Trophoblast cell (in vitro differentiated cells and primary cell): Measurements from ENCODE around the gene TPSB2. TPM values are rescaled to one million over a fixed set of nuclear protein-coding genes. Genes with fewer than 3 reads are reported as not detected.
"Not testable (repeated sequence)": the region's sequence is repeated elsewhere in the genome, so short reads cannot be mapped to it uniquely, and the experiment has no call there.

Source experiments
- DNase-seq, 2 donors: peaks; one replicate each; pipeline ENCODE4 v3.0.0-alpha.2; 2016
- H2AFZ ChIP-seq: 2 replicates; pipeline ENCODE4 v1.6.1; 2013; ENCODE audit warnings: low read length, moderate library complexity, mild to moderate bottlenecking; ENCODE audit not compliant: insufficient read depth, poor library complexity
- H2AK5ac ChIP-seq: 2 replicates; pipeline ENCODE4 v1.6.1; 2013; ENCODE audit warnings: mild to moderate bottlenecking, low read length
- H2BK120ac ChIP-seq: 2 replicates; pipeline ENCODE4 v1.6.1; 2013; ENCODE audit warnings: low read length, mild to moderate bottlenecking, moderate library complexity; ENCODE audit not compliant: insufficient read depth, poor library complexity
- H2BK12ac ChIP-seq: 2 replicates; pipeline ENCODE4 v1.6.1; 2013; ENCODE audit warnings: mild to moderate bottlenecking, low read length, moderate library complexity
- H2BK5ac ChIP-seq: 2 replicates; pipeline ENCODE4 v1.6.1; 2013; ENCODE audit warnings: low read length, low read depth, moderate library complexity, mild to moderate bottlenecking; ENCODE audit not compliant: poor library complexity
- H3K14ac ChIP-seq: 2 replicates; pipeline ENCODE4 v1.6.1; 2013; ENCODE audit warnings: mild to moderate bottlenecking, low read length
- H3K18ac ChIP-seq: 2 replicates; pipeline ENCODE4 v1.6.1; 2013; ENCODE audit warnings: mild to moderate bottlenecking, low read length
- H3K23ac ChIP-seq: 2 replicates; pipeline ENCODE4 v1.6.1; 2013; ENCODE audit warnings: low read length
- H3K27ac ChIP-seq: 2 replicates; pipeline ENCODE4 v1.5.1; 2013; ENCODE audit warnings: low read depth, mild to moderate bottlenecking, inconsistent platforms, low read length, moderate library complexity
- H3K27me3 ChIP-seq: 2 replicates; pipeline ENCODE4 v1.6.1; 2013; ENCODE audit warnings: inconsistent platforms, mild to moderate bottlenecking, low read length, moderate library complexity; ENCODE audit not compliant: insufficient read depth
- H3K36me3 ChIP-seq, 2 experiments: 1 replicate in 1 of 2; 2 replicates in 1 of 2; pipeline ENCODE4 v1.6.1; 2013; ENCODE audit warnings: low read length in 2 of 2, mild to moderate bottlenecking in 2 of 2, moderate library complexity in 1 of 2; ENCODE audit not compliant: insufficient read depth in 2 of 2, control insufficient read depth in 1 of 2
- H3K4ac ChIP-seq: 2 replicates; pipeline ENCODE4 v1.6.1; 2013; ENCODE audit warnings: low read depth, mild to moderate bottlenecking, low read length, moderate library complexity
- H3K4me1 ChIP-seq, 2 experiments: 1 replicate in 1 of 2; 2 replicates in 1 of 2; pipeline ENCODE4 v1.6.1; 2013; ENCODE audit warnings: low read length in 2 of 2, mild to moderate bottlenecking in 2 of 2, moderate library complexity in 1 of 2; ENCODE audit not compliant: insufficient read depth in 2 of 2, control insufficient read depth in 1 of 2
- H3K4me2 ChIP-seq: 2 replicates; pipeline ENCODE4 v1.6.1; 2013; ENCODE audit warnings: inconsistent platforms, mild to moderate bottlenecking, low read length, moderate library complexity
- H3K4me3 ChIP-seq: 2 replicates; pipeline ENCODE4 v1.5.1; 2013; ENCODE audit warnings: mild to moderate bottlenecking, low read depth, low read length, inconsistent platforms
- H3K79me1 ChIP-seq: one replicate; pipeline ENCODE4 v1.6.1; 2013; ENCODE audit warnings: low read length
- H3K79me2 ChIP-seq: 2 replicates; pipeline ENCODE4 v1.6.1; 2013; ENCODE audit warnings: low read length, mild to moderate bottlenecking; ENCODE audit not compliant: control insufficient read depth, insufficient read depth, poor library complexity
- H3K9ac ChIP-seq: 2 replicates; pipeline ENCODE4 v1.6.1; 2013; ENCODE audit warnings: mild to moderate bottlenecking, low read length
- H3K9me3 ChIP-seq: 2 replicates; pipeline ENCODE4 v1.6.1; 2013; ENCODE audit warnings: low read depth, mild to moderate bottlenecking, control low read depth, inconsistent platforms, low read length; ENCODE audit not compliant: insufficient read depth
- H4K12ac ChIP-seq: 2 replicates; pipeline ENCODE4 v1.6.1; 2013; ENCODE audit warnings: low read depth, mild to moderate bottlenecking, low read length, moderate library complexity
- H4K8ac ChIP-seq: 2 replicates; pipeline ENCODE4 v1.6.1; 2013; ENCODE audit warnings: low read depth, mild to moderate bottlenecking, low read length, moderate library complexity
- H4K91ac ChIP-seq: one replicate; pipeline ENCODE4 v1.6.1; 2013; ENCODE audit warnings: low read depth, mild to moderate bottlenecking, low read length, moderate library complexity
- WGBS: extraction: QIAGEN DNeasy Blood & Tissue Kit; methylation state at CpG from one replicate; pipeline ENCODE4 v1.1.7; 2013; ENCODE audit warnings: missing lambda C conversion rate; ENCODE audit not compliant: insufficient read length, insufficient coverage; ENCODE audit errors: extremely low coverage; 5-methylcytosine and 5-hydroxymethylcytosine counted together
- polyA plus RNA-seq: library from polyadenylated mRNA; stranded (reverse); fragments of 200-250 nt; gene quantifications from 2 replicates; pipeline ENCODE4 v1.2.3, GENCODE V29; 2013

The TPSB2 gene
- not detected in 2 replicates for polyA plus RNA-seq

GRCh38 chr16:1230084-1230470 lies at the start of gene TPSB2:
TPSB2 (minus strand) TSS chr16:1230184; CDS start chr16:1229951, 233 bp downstream.
- not testable (repeated sequence) for H4K8ac ChIP-seq, H3K4me3 ChIP-seq, H2AK5ac ChIP-seq, H3K27me3 ChIP-seq, H3K9me3 ChIP-seq, H3K36me3 ChIP-seq, H3K18ac ChIP-seq, H3K27ac ChIP-seq, H2BK12ac ChIP-seq, H4K12ac ChIP-seq, H2AFZ ChIP-seq, H3K4ac ChIP-seq, H3K4me1 ChIP-seq, H3K79me1 ChIP-seq, H3K23ac ChIP-seq, H3K9ac ChIP-seq, H3K79me2 ChIP-seq, H3K4me2 ChIP-seq, DNase-seq, H3K14ac ChIP-seq, H4K91ac ChIP-seq, H2BK5ac ChIP-seq, H2BK120ac ChIP-seq
- WGBS, result no CpG with 5 or more reads among the region's 11 CpGs

- Histone ChIP-seq H2BK12ac (no peak overlapping the region), H2BK120ac (no peak overlapping the region), H3K9ac (no peak overlapping the region), H3K4me3 (no peak overlapping the region), H3K4me2 (no peak overlapping the region), H2AFZ (no peak overlapping the region), H3K79me2 (no peaks in the 10 kb centered on the region), H3K18ac (no peak overlapping the region), H3K4ac (no peak overlapping the region), H3K9me3 (peaks cover 2% of the 10 kb centered on the region), H3K27me3 (no peaks in the 10 kb centered on the region), H4K8ac (no peak overlapping the region), H3K4me1 (no peaks in the 10 kb centered on the region), H4K12ac (no peak overlapping the region), H2AK5ac (no peak overlapping the region), H3K27ac (no peak overlapping the region), H3K23ac (no peak overlapping the region), H3K36me3 (no peaks in the 10 kb centered on the region), H4K91ac (no peak overlapping the region), H2BK5ac (no peak overlapping the region), H3K14ac (no peak overlapping the region), H3K79me1 (no peaks in the 10 kb centered on the region)
- DNase-seq, result no peak
- no CpG with 5 or more reads among the region's 30 CpGs for WGBS
Observed at GRCh38 chr16:1279081-1279944, 49.3 kb upstream of the TPSB2 start.

- no peaks in the 10 kb centered on the region for H3K79me2 ChIP-seq
- no peak overlapping the region for H2BK12ac ChIP-seq
- H3K4me1 ChIP-seq, result no peaks in the 10 kb centered on the region
- no peak overlapping the region for H3K4me3 ChIP-seq
- no peak overlapping the region for H4K12ac ChIP-seq
- no peak overlapping the region for H2AFZ ChIP-seq
- no peak overlapping the region for H3K9ac ChIP-seq
- no peaks in the 10 kb centered on the region for H3K79me1 ChIP-seq
- no peak overlapping the region for H3K18ac ChIP-seq
- no peaks in the 10 kb centered on the region for H3K27me3 ChIP-seq
- H3K27ac ChIP-seq, result no peak overlapping the region
- no peak overlapping the region for H3K4me2 ChIP-seq
- H3K14ac ChIP-seq, result no peak overlapping the region
- no peak overlapping the region for H4K8ac ChIP-seq
- H2BK120ac ChIP-seq, result no peak overlapping the region
- H2AK5ac ChIP-seq, result no peak overlapping the region
- H3K23ac ChIP-seq, result no peak overlapping the region
- H2BK5ac ChIP-seq, result no peak overlapping the region
- H4K91ac ChIP-seq, result no peak overlapping the region
- H3K9me3 ChIP-seq, result peaks cover 2% of the 10 kb centered on the region
- no peaks in the 10 kb centered on the region for H3K36me3 ChIP-seq
- H3K4ac ChIP-seq, result no peak overlapping the region
- WGBS, result no CpG with 5 or more reads among the region's 18 CpGs
- no peak for DNase-seq
Observed at GRCh38 chr16:1278477-1278876, 48.5 kb upstream of the TPSB2 start.

GRCh38 chr16:1277617-1278282 lies 47.8 kb upstream of the TPSB2 start:
- no peaks in the 10 kb centered on the region for H3K27me3 ChIP-seq
- WGBS, result no CpG with 5 or more reads among the region's 21 CpGs
- H3K9me3 ChIP-seq, result peaks cover 2% of the 10 kb centered on the region

More at GRCh38 chr16:1277617-1278282, 47.8 kb upstream of the TPSB2 start:
- H3K23ac ChIP-seq, result no peak overlapping the region
- no peaks in the 10 kb centered on the region for H3K79me1 ChIP-seq
- no peak overlapping the region for H3K4me3 ChIP-seq
- no peak overlapping the region for H3K4me2 ChIP-seq
- H3K36me3 ChIP-seq, result no peaks in the 10 kb centered on the region
- H3K4me1 ChIP-seq, result no peaks in the 10 kb centered on the region
- no peak overlapping the region for H2AK5ac ChIP-seq
- no peak overlapping the region for H3K9ac ChIP-seq
- no peak overlapping the region for H4K8ac ChIP-seq
- no peak overlapping the region for H2BK120ac ChIP-seq
- H3K14ac ChIP-seq, result no peak overlapping the region
- no peak overlapping the region for H3K4ac ChIP-seq
- H2BK5ac ChIP-seq, result no peak overlapping the region
- no peak overlapping the region for H2BK12ac ChIP-seq
- DNase-seq, result no peak
- H4K12ac ChIP-seq, result no peak overlapping the region
- no peak overlapping the region for H3K18ac ChIP-seq
- no peak overlapping the region for H3K27ac ChIP-seq
- no peak overlapping the region for H2AFZ ChIP-seq
- no peaks in the 10 kb centered on the region for H3K79me2 ChIP-seq
- no peak overlapping the region for H4K91ac ChIP-seq
